Measurements from ENCODE around the gene MEPE.
"Not testable (repeated sequence)": the region's sequence is repeated elsewhere in the genome, so short reads cannot be mapped to it uniquely, and the experiment has no call there.

The MEPE gene

GRCh38 chr4:87884976-87885549, 52.3 kb downstream of the MEPE start:
- DNase-seq (ENCODE audit: low read depth in 2 of 2), result no peak

GRCh38 chr4:87886083-87886482, 53.3 kb downstream of the MEPE start:
- no peak for DNase-seq (ENCODE audit: low read depth in 2 of 2)

GRCh38 chr4:87890753-87891152, 58.0 kb downstream of the MEPE start:
- not testable (repeated sequence) for DNase-seq (ENCODE audit: low read depth in 2 of 2)

GRCh38 chr4:87895964-87896621, 63.3 kb downstream of the MEPE start:
- DNase-seq (ENCODE audit: low read depth in 2 of 2), result peak; percentile 42 to 55
